ENCODE results near the gene GLI1. TPM values are rescaled to one million over a fixed set of nuclear protein-coding genes. Genes with fewer than 3 reads are reported as not detected.

The GLI1 gene
- polyA plus RNA-seq, 1 of the 3 experiments (the other 2 are of a cell fraction), result 0.90 TPM

GRCh38 chr12:57516617-57517153 lies 57.1 kb downstream of the GLI1 start:
- ChIA-PET POLR2A (interaction anchor here (0.7 to 2.2 kb wide), 4 partner anchors 19 to 55 kb away, joined by 3 to 8 read pairs (median 4); no protein-coding TSS in a partner anchor), CTCF (interaction anchor here (0.5 to 1.4 kb wide), 5 partner anchors 25 to 209 kb away, joined by 3 read pairs; partner anchors contain the start of gene GLI1)
- H3K9ac ChIP-seq, result no peak overlapping the region
- TF ChIP-seq RXRA (IDR thresholded peaks at IDR 0.05; ENCODE audit: borderline replicate concordance, low read depth) (no peak), FOSL2 (IDR thresholded peaks at IDR 0.05; ENCODE audit: borderline replicate concordance, low read depth) (no peak), EZH2phosphoT487 (IDR thresholded peaks at IDR 0.05; ENCODE audit: borderline replicate concordance, low read depth) (no peak), JUND (IDR thresholded peaks at IDR 0.05) (no peak), TCF12 (IDR thresholded peaks at IDR 0.05) (no peak), SMC3 (IDR thresholded peaks at IDR 0.05; ENCODE audit: low read depth, low read length) (no peak), RAD21 (IDR thresholded peaks at IDR 0.05; ENCODE audit: low read length) (no peak), PBX3 (IDR thresholded peaks at IDR 0.05) (no peak), REST (IDR thresholded peaks at IDR 0.05; ENCODE audit: low read depth, low read length) (no peak), RCOR1 (IDR thresholded peaks at IDR 0.05; ENCODE audit: low read length) (no peak), FOXJ3 (CRISPR knock-in tag; IDR thresholded peaks at IDR 0.05) (no peak), TEAD4 (IDR thresholded peaks at IDR 0.05; ENCODE audit: borderline replicate concordance, insufficient read depth) (no peak), GATA2 (CRISPR knock-in tag; IDR thresholded peaks at IDR 0.05) (no peak), EP300 (IDR thresholded peaks at IDR 0.05; ENCODE audit: borderline replicate concordance in 1 of 2, low read depth in 1 of 2, low read length in 1 of 2) (no peak), CTCF (IDR thresholded peaks at IDR 0.05) (no peak), ELF1 (IDR thresholded peaks at IDR 0.05) (no peak), NRF1 (IDR thresholded peaks at IDR 0.05; ENCODE audit: low read depth, low read length) (no peak), NFIC (IDR thresholded peaks at IDR 0.05; ENCODE audit: borderline replicate concordance) (no peak)
- no peaks in the 10 kb centered on the region for H3K27me3 ChIP-seq (ENCODE audit: insufficient read depth)
- H4K20me1 ChIP-seq (ENCODE audit: insufficient read depth), result peaks cover 41% of the 10 kb centered on the region
- H3K9me2 ChIP-seq, result no peaks in the 10 kb centered on the region
- DNase-seq, result no peak
- H3K9me3 ChIP-seq, result no peaks in the 10 kb centered on the region
- peaks cover 62% of the 10 kb centered on the region for H3F3A ChIP-seq (replicated peaks; ENCODE audit: insufficient read depth)
- peaks cover 57% of the 10 kb centered on the region in 2 experiments for H3K36me3 ChIP-seq (replicated peaks in 1 of 2; ENCODE audit: control insufficient read depth in 1 of 2, insufficient read depth in 2 of 2, low read length in 1 of 2)
- H2AFZ ChIP-seq (ENCODE audit: low read depth), result no peak overlapping the region
- H3K4me1 ChIP-seq (ENCODE audit: control insufficient read depth in 1 of 2, insufficient read depth in 2 of 2, low read depth in 1 of 2, low read length in 1 of 2), result peaks cover 21 to 30% of the 10 kb centered on the region in 2 experiments
- H3K4me3 ChIP-seq (ENCODE audit: low read depth in 2 of 2, low read length in 1 of 2), result no peak overlapping the region
- H3K27ac ChIP-seq (ENCODE audit: low read depth in 2 of 2, low read length in 1 of 2), result peak overlapping the region in 1 of 2 experiments; percentile 98; a peak in 2 of 4 replicates
- WGBS (ENCODE audit: low lambda C conversion rate), result 93% methylated on average over 11 of the region's 11 CpGs
- peaks cover 37% of the 10 kb centered on the region for H3K79me2 ChIP-seq (ENCODE audit: insufficient read depth)
- peak overlapping the region; percentile 5; the same call in 1 of the 2 replicates for H3K4me2 ChIP-seq

All from SK-N-SH (cell line).